HG02571 (cell line): ENCODE results near the gene ANK3.

ENCODE experiments used
- ATAC-seq: cut with Tn5 transposase; IDR thresholded peaks from one replicate; pipeline ENCODE4 v1.9.1; 2021; ENCODE audit warnings: mild to moderate bottlenecking, moderate library complexity; ENCODE audit not compliant: unreplicated experiment

ANK3 gene

DNA sequence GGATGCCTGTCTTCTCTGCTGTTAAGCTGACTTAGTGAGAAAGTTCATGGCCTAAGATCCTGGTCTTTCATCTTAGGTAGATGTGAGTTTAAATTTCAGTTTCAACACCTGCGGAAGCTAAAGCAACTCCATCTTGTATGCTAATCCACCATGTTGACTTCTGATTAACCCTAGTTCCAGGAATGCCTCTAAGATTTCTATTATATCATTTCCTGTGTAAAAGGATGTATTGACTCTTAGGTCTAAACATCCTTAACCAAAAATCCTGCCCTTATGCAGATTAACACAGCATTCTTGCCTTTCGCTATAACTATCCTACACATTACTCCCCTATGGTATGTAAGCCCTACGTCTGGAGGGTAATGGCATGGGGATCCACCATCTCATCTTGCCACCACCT is 388.9 kb downstream of the ANK3 start:
- ATAC-seq: no peak

DNA sequence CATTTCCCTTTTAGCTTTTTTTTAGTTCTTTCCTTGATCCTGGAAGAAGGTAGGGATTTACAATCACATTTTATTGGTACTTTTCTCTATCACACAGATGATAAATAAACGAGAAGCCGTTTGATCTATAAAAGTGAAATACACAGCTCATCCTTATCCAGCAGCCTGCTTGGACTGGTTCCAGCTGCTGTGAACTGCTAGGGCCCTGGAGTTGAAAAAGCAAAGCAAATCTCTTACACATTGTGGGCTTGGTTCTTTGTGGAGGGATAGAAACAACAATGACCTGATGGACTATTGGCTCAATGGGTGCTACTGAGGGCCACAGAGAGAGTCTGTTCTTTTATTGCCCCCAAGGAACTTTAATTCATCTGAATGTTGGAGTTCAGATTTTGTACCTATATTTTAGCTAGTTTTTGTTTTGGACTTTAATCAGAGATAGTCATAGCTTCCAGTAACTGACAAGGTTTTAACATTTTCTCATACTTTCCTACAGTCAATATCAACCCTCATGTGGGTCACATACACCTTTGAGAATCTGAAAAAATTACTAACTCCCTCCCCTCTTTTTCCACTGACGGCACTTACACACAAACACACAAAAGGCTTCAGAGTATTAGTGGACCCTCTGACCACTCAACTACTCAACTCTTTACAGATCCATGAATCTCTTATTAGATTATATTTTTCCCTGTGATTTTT is 391.7 kb downstream of the ANK3 start:
- no peak for ATAC-seq

DNA sequence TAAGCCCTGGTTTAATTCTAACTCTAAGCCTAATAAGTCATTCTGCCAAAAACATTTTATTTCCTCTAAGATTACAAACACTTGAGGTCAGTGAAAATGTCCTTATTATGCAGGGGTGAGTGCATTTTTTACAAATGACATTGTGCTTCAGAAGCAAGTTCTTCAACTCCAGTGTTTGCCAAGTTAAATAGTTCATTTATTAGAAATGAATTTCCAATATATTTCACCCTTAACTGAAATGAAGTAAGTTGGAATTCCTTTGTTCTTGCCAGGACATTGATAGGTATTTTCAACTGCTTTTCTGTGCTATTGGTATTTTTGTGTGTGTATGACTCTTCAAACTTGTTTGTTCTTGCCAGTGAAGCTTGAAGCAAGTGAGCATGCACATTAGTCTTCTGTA is 393.8 kb downstream of the ANK3 start:
- no peak for ATAC-seq

DNA sequence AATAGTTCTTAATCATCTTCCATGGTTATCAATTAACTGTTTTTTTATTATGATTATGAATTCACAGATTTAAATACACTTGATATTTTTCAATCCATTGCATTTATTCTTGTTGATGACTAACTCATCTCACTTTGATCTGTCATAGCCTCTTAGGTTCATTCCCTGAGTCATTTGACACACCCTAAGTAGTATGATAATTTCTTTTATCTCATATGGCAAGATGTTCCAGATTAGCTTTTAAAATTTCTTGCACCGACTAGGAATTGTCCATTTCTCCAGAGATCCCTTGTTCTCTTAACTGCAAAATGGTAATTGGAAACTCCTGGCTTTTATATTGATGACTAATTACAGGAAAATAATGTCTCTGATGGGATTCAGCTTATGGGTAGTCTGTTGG is 395.7 kb downstream of the ANK3 start:
- ATAC-seq: no peak

DNA sequence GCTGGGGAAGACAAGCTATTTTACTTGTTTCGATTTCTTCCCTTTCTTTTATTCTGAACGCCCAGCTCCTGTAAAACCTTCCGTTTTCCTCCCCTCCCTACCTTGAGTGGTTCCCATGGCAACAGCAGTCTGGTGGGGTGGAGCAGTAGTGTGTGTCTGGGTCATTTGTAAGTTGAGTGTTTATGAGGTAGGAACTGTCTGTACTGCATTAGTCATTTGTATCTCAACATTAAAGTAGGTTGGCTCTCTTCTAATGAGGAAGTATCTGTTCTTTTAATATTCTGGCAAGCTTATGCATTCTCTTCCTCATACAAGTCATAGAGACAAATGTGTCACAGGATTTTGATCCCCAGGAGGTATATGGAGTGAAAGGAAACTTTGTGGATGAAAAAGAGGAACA is 398.0 kb downstream of the ANK3 start:
- ATAC-seq: no peak

DNA sequence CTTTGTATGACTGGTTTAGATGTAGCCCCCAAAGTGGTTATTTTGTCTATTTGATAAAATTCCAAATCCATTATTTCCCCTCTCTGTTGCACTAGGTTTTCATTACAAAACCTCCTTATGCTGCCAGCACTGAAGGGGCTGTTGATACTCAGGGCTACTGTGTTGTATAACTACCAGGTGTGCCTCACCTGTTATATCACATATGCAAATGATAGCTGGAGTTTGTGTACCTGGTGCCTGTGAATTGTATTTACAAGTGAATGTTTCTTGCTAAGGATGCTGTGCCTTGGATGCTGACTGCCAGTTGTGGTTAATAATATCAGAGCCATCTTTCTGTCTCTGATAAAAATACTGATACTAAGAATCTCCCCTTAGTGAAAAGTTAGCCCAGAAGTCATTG is 398.6 kb downstream of the ANK3 start:
- no peak for ATAC-seq

DNA sequence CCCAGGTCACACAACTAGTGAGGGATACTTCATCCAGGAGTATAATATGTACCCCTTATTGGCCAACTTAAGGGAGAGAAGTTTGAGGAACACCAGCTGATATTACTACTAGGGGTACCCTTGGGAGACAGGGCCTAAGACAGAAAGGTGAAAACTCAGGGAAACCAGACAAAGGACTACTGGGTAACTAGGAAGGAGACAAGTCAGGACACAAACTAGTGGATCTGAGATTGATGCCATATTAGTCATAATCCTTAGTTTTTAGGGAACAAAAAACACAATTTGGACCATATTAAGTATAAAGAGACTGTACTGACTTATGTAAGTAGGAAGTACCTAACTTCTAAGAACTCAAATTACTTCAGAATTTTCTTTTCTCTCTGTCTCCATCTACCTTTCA is 404.0 kb downstream of the ANK3 start:
- no peak for ATAC-seq

DNA sequence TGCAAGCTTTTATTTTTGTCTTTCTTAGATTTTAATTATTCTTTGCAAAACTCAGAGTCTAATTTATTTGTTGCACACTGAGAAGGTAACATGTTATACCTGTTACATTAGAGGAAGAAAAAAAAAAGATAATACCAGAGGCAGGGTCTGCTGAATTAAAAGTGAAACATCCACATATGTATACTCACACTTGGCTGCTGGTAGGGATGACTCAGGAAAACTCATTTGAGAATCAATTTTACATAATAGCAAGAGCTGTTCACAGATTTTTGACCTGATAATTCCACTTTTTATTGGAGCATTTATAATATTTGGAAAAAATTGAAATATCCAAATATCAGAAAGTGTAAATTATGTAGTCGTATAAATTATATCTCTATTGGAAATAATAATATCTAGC is 405.3 kb downstream of the ANK3 start:
- no peak for ATAC-seq

DNA sequence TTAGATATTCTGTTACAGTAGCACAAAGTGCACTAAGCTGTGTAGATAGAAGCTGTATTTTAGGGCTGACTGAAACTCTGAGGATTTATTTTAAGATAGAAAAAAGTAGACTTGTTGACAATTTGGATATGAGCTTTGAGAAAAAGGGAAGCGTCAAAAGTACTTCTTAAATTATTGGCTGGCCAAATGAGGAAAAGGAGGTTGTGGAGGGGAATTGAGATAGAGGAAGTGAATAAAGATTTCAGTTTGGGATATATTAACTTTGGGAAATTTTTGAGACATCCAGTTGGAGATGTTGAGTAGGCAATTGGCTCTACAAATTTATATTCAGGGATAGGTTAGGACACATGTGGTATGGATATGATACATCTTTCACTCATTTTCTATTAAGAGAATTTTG is 409.3 kb downstream of the ANK3 start:
- ATAC-seq: no peak

DNA sequence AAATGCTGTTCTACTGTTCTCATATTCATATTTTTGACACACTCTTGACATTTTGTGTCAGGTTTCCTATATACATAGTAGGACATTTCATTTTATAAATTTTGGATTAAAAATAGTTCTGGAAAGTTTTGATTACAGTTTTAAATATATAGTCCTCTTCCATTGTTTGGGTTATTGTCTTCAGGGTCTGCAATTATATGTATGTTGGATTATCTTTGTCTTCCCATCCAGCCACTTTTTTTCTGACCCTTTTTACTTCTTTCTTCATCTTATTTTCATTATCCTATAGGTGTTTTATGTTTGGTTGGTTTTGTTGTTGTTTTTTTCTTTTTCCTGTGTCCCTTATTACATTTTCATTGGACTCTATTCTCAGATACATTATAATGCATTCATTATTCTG is 412.2 kb downstream of the ANK3 start:
- no peak for ATAC-seq

DNA sequence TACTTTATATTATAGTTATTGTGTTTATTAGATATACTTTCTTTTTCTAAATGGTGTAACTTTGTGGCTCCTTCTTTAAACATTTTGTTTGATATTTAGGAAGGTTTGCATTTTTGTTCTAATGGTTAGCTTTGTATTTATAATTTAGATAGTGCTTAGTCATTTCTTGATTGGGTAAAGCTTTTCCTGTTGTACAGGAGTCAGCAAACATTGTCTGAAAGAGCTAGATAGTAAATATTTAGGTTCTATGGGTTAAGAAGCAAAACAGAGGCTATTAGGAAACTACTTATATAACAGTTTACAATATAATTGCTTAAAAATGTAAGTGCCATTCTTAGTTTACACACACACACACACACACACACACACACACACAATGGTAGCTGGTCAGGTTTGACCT is 412.8 kb downstream of the ANK3 start:
- no peak for ATAC-seq
